Measurements from ENCODE around the gene PDCD1. TPM values are rescaled to one million over a fixed set of nuclear protein-coding genes. Genes with fewer than 3 reads are reported as not detected.
A peak's percentile ranks its signal among the peaks of the same experiment; 100 is the strongest.
"Not testable (repeated sequence)": the region's sequence is repeated elsewhere in the genome, so short reads cannot be mapped to it uniquely, and the experiment has no call there.

The PDCD1 gene
- total RNA-seq, 2 donors from 2014 or later = 0.38 TPM; not detected in 1

GRCh38 chr2:241844066-241844728 lies 14.5 kb downstream of the PDCD1 start:
- DNase-seq (ENCODE audit: low spot score) = peak; percentile 95
- intact Hi-C loops (cut with DNase I) = no loop called here

GRCh38 chr2:241843321-241844065 lies 15.2 kb downstream of the PDCD1 start:
- DNase-seq (ENCODE audit: low spot score) = peak; percentile 79
- intact Hi-C loops (cut with DNase I) = no loop called here

DNA sequence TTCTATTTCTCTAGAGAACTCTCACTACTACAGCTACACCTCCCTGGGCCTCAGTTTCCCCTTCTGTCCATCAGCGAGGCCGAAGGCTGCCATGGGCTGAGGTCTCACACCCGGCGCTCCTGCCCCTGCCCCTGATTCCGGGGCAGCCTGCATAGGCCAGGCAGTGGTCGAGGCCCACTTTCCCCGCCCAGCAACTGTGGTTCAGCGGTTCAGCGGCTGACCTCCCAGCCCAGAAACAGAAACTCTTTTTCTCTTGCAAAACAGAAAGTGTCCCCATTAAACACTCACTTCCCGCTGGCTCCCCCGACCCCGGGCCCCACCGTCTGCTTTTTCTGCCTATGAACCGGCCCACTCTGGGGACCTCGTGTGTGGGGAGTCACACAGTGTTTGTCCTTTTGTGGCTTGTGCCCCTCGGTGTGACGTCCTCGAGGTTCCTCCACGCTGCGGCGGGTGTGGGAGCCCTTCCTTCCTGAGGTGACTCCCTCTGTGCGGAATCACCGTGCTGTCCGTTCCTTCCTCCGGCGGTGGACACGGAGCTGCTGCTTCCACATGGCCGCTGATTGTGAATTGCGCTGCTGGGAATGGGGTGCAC lies 16.0 kb downstream of the PDCD1 start:
- intact Hi-C loops (cut with DNase I) = no loop called here
- DNase-seq (ENCODE audit: low spot score) = peak; percentile 91

GRCh38 chr2:241842067-241842415 lies 16.7 kb downstream of the PDCD1 start:
- intact Hi-C loops (cut with DNase I) = no loop called here
- DNase-seq (ENCODE audit: low spot score) = peak; percentile 57

GRCh38 chr2:241841181-241842066 lies 17.3 kb downstream of the PDCD1 start:
- intact Hi-C loops (cut with DNase I) = no loop called here
- DNase-seq (ENCODE audit: low spot score) = peak; percentile 71

DNA sequence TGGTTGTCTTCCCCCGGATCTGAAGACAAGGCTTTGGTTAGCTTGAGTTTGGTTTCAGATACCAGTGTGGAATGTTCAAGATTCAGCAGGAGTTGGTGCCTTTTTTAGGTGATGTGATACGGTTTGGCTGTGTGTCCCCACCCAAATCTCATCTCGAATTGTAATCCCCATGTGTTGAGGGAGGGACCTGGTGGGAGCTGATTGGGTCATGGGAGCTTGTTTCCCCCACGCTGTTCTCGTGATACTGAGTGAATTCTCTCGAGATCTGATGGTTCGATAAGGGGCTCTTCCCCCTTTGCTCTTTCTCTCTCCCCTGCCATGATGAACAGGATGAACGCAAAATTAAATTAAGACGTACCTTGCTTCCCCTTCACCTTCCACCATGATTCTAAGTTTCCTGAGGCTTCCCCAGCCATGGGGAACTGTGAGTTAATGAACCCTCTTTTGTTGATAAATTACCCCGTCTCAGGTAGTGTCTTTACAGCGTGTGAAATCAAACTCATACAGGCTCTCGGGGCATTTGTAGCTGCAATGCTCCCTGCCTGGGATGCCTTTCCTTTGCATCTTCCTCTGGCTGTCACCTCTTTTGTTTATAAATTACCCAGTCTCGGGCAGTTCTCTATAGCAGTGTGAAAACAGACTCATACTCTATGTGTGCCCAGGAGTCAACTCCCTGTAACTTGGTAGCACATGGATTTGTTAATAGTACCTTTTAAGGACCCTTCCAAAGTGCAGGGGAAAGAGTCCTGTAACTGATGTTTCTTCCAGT lies 21.3 kb downstream of the PDCD1 start:
- intact Hi-C loops (cut with DNase I) = no loop called here
- no peak for DNase-seq (ENCODE audit: low spot score)

DNA sequence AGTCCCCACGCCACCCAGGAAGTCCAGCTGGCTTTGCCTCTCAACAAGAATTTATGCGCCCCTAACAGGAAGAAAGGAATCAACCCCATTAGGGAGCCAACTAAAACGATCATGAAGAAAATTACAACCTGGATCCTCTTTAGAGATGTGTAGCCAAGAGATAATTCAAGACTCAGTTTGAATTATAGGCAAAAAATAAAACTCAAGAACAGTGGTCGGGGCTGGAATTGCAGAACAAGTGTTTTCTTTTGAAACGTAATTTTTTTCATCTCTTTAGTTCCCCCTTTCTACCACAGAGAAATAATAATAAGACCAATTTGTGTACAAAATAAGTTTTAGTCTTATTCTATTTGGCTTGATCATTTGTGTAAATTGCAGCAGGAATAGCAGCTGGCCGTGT lies 22.4 kb downstream of the PDCD1 start:
- intact Hi-C loops (cut with DNase I) = no loop called here
- DNase-seq (ENCODE audit: low spot score) = no peak

- DNase-seq (ENCODE audit: low spot score) = no peak
- intact Hi-C loops (cut with DNase I) = no loop called here
Observed at GRCh38 chr2:241835611-241836010, 23.1 kb downstream of the PDCD1 start.

DNA sequence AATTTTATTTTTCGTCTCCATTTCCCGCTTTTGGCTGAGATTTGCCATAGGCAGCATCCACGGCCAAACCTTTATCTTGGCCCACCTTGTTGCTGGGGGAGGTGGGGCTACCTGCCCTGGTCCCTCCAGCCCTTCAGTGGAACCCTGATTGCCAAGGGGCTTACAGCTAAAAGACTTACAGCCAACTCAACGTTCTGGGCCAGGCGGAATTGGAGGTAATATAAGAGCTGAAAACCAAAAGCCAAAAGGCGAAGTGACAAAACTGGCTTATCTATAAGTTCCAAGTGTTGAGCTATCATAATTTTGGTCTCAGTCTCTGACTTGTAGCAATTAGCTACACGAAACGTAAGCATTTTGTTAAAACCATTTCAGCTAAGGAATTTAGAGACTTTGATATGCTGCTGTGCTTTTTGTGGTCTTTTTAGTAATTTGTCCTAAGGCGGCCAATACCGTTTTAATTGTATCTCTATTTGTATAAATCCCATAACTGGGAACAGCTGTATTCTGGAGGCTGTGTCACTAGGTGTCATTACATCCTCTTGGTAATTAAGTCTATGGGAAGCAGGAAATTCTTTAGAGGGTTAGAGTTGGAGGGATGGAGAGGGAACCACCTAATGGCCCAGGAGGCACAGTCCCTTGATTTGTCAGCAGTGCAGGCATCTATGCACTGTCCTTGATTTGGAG lies 24.0 kb downstream of the PDCD1 start:
- intact Hi-C loops (cut with DNase I) = no loop called here
- peak; percentile 58 for DNase-seq (ENCODE audit: low spot score)

DNA sequence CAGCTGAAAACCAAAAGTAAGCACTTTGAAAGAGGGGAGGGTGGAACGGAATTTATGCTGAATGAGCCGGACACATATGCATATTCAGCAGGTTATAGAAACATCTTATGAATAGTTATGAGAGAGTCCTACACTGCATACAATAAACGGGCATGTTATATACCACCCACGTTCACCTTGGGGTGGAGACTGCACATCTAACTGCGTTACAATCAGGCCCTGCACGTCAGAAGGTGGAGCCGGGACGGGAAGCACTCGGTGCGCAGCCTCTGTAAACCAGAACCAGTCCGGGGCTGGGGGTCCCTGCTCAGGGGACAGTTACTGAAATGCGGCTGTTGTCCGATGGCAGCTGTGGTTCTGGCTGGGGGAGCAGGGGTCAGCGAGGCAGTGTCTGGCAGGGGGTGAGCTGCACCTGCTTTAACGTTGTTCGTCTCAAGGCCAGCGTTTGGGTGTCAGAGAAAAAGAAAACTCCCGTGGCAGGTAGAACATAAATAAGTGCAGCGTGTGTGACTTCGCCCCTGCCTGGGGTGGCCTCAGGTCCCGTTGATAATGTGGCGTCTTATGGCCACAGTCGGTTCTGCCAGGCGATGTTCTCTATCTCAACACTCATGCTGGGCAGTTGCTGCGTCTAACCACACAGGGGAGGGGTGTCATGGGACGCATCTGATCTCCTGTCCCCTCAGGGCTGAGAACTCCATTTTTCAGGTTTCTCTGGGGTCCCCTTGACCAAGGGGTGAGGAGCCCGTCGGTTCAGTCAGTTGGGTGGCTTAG lies 24.8 kb downstream of the PDCD1 start:
- intact Hi-C loops (cut with DNase I) = not testable (repeated sequence)
- DNase-seq (ENCODE audit: low spot score) = peak; percentile 60

DNA sequence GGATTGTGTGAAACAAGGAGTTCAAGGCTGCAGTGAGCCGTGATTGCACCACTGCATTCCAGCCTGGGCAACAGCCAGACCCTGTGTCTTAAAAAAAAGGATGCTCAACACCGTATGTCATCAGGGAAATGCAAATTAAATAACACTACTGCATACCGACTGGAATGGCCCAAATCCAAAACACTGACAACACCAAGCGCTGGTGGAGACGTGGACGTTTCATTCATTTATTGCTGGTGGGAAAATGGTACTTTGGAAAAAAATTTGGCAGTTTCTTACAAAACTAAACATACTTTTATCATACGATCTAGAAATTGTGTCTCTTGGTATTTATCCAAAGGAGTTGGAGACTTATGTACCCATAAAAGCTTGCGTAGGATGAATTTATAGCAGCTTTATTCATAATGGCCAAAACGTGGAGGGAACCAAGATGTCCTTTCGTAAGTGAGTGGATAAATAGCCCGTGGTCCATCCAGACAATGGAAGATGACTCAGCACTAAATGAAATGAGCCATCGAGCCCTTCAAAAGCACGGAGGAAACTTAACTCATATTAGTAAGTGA lies 25.5 kb downstream of the PDCD1 start:
- DNase-seq (ENCODE audit: low spot score) = no peak
- intact Hi-C loops (cut with DNase I) = no loop called here

DNA sequence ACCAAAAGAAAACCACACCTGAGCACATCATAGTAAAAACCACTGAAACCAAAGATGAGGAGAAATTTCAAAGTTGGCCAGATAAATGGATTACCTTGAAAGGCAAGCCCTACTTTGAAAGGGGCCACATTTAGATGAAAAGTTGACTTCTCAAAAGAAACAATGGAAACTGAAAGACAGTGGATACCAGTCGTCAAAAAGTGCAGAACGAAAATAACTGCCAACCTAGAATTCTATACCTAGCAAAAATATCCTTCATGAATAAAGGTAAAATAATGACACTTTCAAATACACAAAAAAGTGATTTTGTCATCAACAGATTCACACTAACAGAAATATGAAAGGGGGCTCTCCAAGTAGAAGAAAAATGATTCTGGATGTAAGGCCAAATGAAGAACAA lies 31.3 kb downstream of the PDCD1 start:
- intact Hi-C loops (cut with DNase I) = no loop called here
- no peak for DNase-seq (ENCODE audit: low spot score)

- intact Hi-C loops (cut with DNase I) = not testable (repeated sequence)
- DNase-seq (ENCODE audit: low spot score) = peak; percentile 60
Observed at GRCh38 chr2:241823531-241824437, 34.9 kb downstream of the PDCD1 start.

- DNase-seq (ENCODE audit: low spot score) = peak; percentile 60
Observed at GRCh38 chr2:241822264-241822623, 36.5 kb downstream of the PDCD1 start.

GRCh38 chr2:241821460-241822263 lies 37.0 kb downstream of the PDCD1 start:
- intact Hi-C loops (cut with DNase I) = no loop called here
- peak; percentile 68 for DNase-seq (ENCODE audit: low spot score)

More at GRCh38 chr2:241822264-241822623, 36.5 kb downstream of the PDCD1 start:
- intact Hi-C loops (cut with DNase I) = no loop called here
